ENCODE results near the gene FHDC1.

GRCh38 chr4:152967907-152968306 lies 31.8 kb downstream of the FHDC1 start:
- TF ChIP-seq, protein P1, sequence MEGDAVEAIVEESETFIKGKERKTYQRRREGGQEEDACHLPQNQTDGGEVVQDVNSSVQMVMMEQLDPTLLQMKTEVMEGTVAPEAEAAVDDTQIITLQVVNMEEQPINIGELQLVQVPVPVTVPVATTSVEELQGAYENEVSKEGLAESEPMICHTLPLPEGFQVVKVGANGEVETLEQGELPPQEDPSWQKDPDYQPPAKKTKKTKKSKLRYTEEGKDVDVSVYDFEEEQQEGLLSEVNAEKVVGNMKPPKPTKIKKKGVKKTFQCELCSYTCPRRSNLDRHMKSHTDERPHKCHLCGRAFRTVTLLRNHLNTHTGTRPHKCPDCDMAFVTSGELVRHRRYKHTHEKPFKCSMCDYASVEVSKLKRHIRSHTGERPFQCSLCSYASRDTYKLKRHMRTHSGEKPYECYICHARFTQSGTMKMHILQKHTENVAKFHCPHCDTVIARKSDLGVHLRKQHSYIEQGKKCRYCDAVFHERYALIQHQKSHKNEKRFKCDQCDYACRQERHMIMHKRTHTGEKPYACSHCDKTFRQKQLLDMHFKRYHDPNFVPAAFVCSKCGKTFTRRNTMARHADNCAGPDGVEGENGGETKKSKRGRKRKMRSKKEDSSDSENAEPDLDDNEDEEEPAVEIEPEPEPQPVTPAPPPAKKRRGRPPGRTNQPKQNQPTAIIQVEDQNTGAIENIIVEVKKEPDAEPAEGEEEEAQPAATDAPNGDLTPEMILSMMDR (IDR thresholded peaks at IDR 0.05) = no peak
- no peak for TF ChIP-seq POLR2AphosphoS5 (IDR thresholded peaks at IDR 0.05; ENCODE audit: low read depth, low read length)
- no peak for TF ChIP-seq TCF7L2 (IDR thresholded peaks at IDR 0.05; ENCODE audit: low read depth, low read length)
- TF ChIP-seq, protein P2, sequence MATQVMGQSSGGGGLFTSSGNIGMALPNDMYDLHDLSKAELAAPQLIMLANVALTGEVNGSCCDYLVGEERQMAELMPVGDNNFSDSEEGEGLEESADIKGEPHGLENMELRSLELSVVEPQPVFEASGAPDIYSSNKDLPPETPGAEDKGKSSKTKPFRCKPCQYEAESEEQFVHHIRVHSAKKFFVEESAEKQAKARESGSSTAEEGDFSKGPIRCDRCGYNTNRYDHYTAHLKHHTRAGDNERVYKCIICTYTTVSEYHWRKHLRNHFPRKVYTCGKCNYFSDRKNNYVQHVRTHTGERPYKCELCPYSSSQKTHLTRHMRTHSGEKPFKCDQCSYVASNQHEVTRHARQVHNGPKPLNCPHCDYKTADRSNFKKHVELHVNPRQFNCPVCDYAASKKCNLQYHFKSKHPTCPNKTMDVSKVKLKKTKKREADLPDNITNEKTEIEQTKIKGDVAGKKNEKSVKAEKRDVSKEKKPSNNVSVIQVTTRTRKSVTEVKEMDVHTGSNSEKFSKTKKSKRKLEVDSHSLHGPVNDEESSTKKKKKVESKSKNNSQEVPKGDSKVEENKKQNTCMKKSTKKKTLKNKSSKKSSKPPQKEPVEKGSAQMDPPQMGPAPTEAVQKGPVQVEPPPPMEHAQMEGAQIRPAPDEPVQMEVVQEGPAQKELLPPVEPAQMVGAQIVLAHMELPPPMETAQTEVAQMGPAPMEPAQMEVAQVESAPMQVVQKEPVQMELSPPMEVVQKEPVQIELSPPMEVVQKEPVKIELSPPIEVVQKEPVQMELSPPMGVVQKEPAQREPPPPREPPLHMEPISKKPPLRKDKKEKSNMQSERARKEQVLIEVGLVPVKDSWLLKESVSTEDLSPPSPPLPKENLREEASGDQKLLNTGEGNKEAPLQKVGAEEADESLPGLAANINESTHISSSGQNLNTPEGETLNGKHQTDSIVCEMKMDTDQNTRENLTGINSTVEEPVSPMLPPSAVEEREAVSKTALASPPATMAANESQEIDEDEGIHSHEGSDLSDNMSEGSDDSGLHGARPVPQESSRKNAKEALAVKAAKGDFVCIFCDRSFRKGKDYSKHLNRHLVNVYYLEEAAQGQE (IDR thresholded peaks at IDR 0.05; ENCODE audit: insufficient read depth in 1 of 2, low read depth in 2 of 2, low read length in 1 of 2) = no peak
- TF ChIP-seq SIN3A (IDR thresholded peaks at IDR 0.05; ENCODE audit: borderline replicate concordance, insufficient read depth, low read depth, low read length) = no peak
